GM23338 (cell line): ENCODE data around the gene AGBL5. TPM values are rescaled to one million over a fixed set of nuclear protein-coding genes. Genes with fewer than 3 reads are reported as not detected.

Experiments
- ATAC-seq: fragments of 200-7000 bp; cut with Tn5 transposase; 3 replicates; pipeline ENCODE4 v1.9.1; 2020
- DNase-seq: peaks from one replicate; pipeline ENCODE4 v3.0.0-alpha.2; 2015; ENCODE audit warnings: low spot score
- H2AFZ ChIP-seq: fragments of 200-600 bp; sonication (generic); 2 replicates; pipeline ENCODE4 v1.8.0; 2016; ENCODE audit warnings: antibody characterized with exemption, mild to moderate bottlenecking, moderate library complexity
- H3F3A ChIP-seq: fragments of 200-600 bp; sonication (generic); replicated peaks from 2 replicates; pipeline ENCODE4 v1.8.0; 2017; ENCODE audit warnings: antibody characterized with exemption, mixed run types, low read depth
- H3K27ac ChIP-seq: fragments of 200-600 bp; sonication (generic); 2 replicates; pipeline ENCODE4 v1.6.1; 2016; ENCODE audit warnings: low read depth
- H3K27me3 ChIP-seq: fragments of 200-600 bp; sonication (generic); 2 replicates; pipeline ENCODE4 v1.8.0; 2016; ENCODE audit warnings: mild to moderate bottlenecking, mixed run types, moderate library complexity; ENCODE audit not compliant: insufficient read depth
- H3K36me3 ChIP-seq: fragments of 200-600 bp; sonication (generic); 2 replicates; pipeline ENCODE4 v1.8.0; 2016; ENCODE audit warnings: mild to moderate bottlenecking; ENCODE audit not compliant: insufficient read depth
- H3K4me1 ChIP-seq: fragments of 200-600 bp; sonication (generic); 2 replicates; pipeline ENCODE4 v1.8.0; 2016; ENCODE audit warnings: mild to moderate bottlenecking, moderate library complexity; ENCODE audit not compliant: insufficient read depth
- H3K4me2 ChIP-seq: fragments of 200-600 bp; sonication (generic); 2 replicates; pipeline ENCODE4 v1.7.1; 2017; ENCODE audit warnings: mixed run types
- H3K4me3 ChIP-seq: fragments of 200-600 bp; sonication (generic); 2 replicates; pipeline ENCODE4 v1.6.1; 2016; ENCODE audit warnings: mixed run types
- H3K79me2 ChIP-seq: fragments of 200-600 bp; sonication (generic); replicated peaks from 2 replicates; pipeline ENCODE4 v1.8.0; 2017; ENCODE audit warnings: mild to moderate bottlenecking; ENCODE audit not compliant: insufficient read depth
- H3K9me2 ChIP-seq: fragments of 200-600 bp; sonication (generic); 2 replicates; pipeline ENCODE4 v1.8.0; 2017; ENCODE audit not compliant: insufficient read depth
- H4K20me1 ChIP-seq: fragments of 200-600 bp; sonication (generic); replicated peaks from 2 replicates; pipeline ENCODE4 v1.8.0; 2017; ENCODE audit warnings: mild to moderate bottlenecking; ENCODE audit not compliant: insufficient read depth
- H3K27ac Mint-ChIP-seq: 2 replicates; pipeline ENCODE4 v1.8.0; 2020; ENCODE audit warnings: inconsistent platforms, mild to moderate bottlenecking, moderate library complexity, mixed read lengths
- H3K27me3 Mint-ChIP-seq: 3 replicates; pipeline ENCODE4 v1.8.0; 2022; ENCODE audit warnings: low read depth, mild to moderate bottlenecking, moderate library complexity, mixed read lengths, inconsistent platforms; ENCODE audit not compliant: insufficient read depth, poor library complexity
- H3K36me3 Mint-ChIP-seq: 3 replicates; pipeline ENCODE4 v1.8.0; 2021; ENCODE audit warnings: low read depth, mild to moderate bottlenecking, inconsistent platforms, moderate library complexity, mixed read lengths
- H3K4me1 Mint-ChIP-seq: 3 replicates; pipeline ENCODE4 v1.8.0; 2020; ENCODE audit warnings: mild to moderate bottlenecking, inconsistent platforms, mixed read lengths
- H3K4me3 Mint-ChIP-seq: 3 replicates; pipeline ENCODE4 v1.8.0; 2021; ENCODE audit warnings: moderate library complexity, mild to moderate bottlenecking, inconsistent platforms, mixed read lengths
- H3K9me3 Mint-ChIP-seq: 3 replicates; pipeline ENCODE4 v1.8.0; 2020; ENCODE audit warnings: moderate library complexity, mild to moderate bottlenecking, inconsistent platforms, mixed read lengths
- POLR2AphosphoS5 ChIP-seq: IDR thresholded peaks from 2 replicates; pipeline ENCODE4 v1.6.1; 2016; ENCODE audit warnings: antibody characterized with exemption, low read depth
- STAT1 ChIP-seq: IDR thresholded peaks from one replicate; pipeline ENCODE4 v1.6.1; 2016; ENCODE audit warnings: antibody characterized with exemption; ENCODE audit not compliant: unreplicated experiment
- ZNF114 ChIP-seq: fragments of 250-450 bp; sonication (Bioruptor Pico); IDR thresholded peaks from 2 replicates; pipeline ENCODE4 v1.5.0; 2020; ENCODE audit warnings: mild to moderate bottlenecking, moderate library complexity
- ZNF331 ChIP-seq: fragments of 250-450 bp; sonication (Bioruptor Pico); IDR thresholded peaks from 2 replicates; pipeline ENCODE4 v1.5.0; 2020; ENCODE audit warnings: low read depth, mild to moderate bottlenecking, moderate library complexity
- polyA plus RNA-seq: library from polyadenylated mRNA; unstranded; fragments of >200 nt; fragmentation: Nextera tagmentation; extraction: Ambion mirVana; gene quantifications from 2 replicates; pipeline ENCODE4 v1.2.1, GENCODE V29; 2016
- total RNA-seq: library from RNA; depleted of rRNA; stranded (reverse); fragments of >200 nt; shearing (Covaris generic); gene quantifications from 2 replicates; pipeline ENCODE4 v1.2.3, GENCODE V29; 2014
- TF ChIP-seq, protein P1 (sequence below): fragments of 250-450 bp; sonication (Bioruptor Pico); IDR thresholded peaks from 2 replicates; pipeline ENCODE4 v1.5.0; 2020; ENCODE audit warnings: mild to moderate bottlenecking, moderate library complexity
- TF ChIP-seq, protein P2 (sequence below): IDR thresholded peaks from 2 replicates; pipeline ENCODE4 v1.6.1; 2016; ENCODE audit warnings: antibody characterized with exemption
- TF ChIP-seq, protein P3 (sequence below): IDR thresholded peaks from one replicate; pipeline ENCODE4 v1.6.1; 2018; ENCODE audit warnings: antibody characterized with exemption; ENCODE audit not compliant: unreplicated experiment

AGBL5 gene
- total and polyA plus RNA-seq, 2 experiments from 2014 or later = 17.9 to 31.3 TPM

DNA sequence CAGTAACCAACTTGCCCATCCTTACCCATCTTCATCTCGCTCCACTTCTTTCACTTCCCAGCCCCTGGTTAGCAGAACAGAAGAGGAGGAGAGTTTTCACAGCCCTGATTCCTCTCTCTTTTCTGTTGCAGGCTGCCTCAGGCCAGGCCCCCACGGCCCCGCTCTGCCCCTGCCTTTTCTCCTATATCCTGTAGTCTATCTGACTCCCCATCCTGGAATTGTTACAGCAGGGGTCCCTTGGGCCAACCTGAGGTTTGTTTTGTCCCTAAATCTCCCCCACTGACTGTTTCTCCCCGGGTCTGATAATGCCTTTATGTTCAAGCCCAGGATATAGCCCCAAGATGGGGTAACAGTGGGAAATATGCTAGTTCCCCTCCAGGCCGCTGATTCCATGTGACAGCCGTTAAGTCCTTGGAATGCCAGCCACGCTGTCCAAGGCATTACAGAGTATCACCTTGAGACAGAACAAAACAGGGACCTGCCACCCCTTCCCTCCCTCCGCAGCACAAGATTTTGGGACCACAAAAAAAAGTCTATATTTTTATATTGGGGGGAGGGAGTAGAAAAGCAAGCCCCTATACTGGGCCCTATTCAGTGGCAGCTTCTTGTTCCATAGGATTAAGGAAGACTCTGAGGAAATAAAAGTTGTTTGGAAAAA lies 18.6 kb downstream of the AGBL5 start:
- Histone ChIP-seq H3K4me1 (peaks cover 19% of the 10 kb centered on the region), H3K9me2 (no peaks in the 10 kb centered on the region), H3K79me2 (peaks cover 19% of the 10 kb centered on the region), H2AFZ (no peak overlapping the region), H3K4me2 (peak overlapping the region; percentile 99), H4K20me1 (peaks cover 13% of the 10 kb centered on the region), H3K27ac (no peak overlapping the region), H3K36me3 (peaks cover 3% of the 10 kb centered on the region; the same call in 1 of the 2 replicates), H3F3A (peaks cover 16% of the 10 kb centered on the region; the same call in 1 of the 2 replicates), H3K27me3 (no peaks in the 10 kb centered on the region), H3K4me3 (peak overlapping the region; percentile 100)
- Mint-ChIP-seq H3K27me3 (peaks cover 18% of the 10 kb centered on the region), H3K4me1 (peaks cover 15% of the 10 kb centered on the region), H3K27ac (no peak overlapping the region), H3K9me3 (no peaks in the 10 kb centered on the region; the same call in 2 of the 3 replicates), H3K36me3 (peaks cover 37% of the 10 kb centered on the region), H3K4me3 (peak overlapping the region; percentile 99)
- TF ChIP-seq POLR2AphosphoS5 (no peak), ZNF331 (no peak), STAT1 (no peak), ZNF114 (CRISPR knock-in tag) (no peak)
- TF ChIP-seq, protein P1, sequence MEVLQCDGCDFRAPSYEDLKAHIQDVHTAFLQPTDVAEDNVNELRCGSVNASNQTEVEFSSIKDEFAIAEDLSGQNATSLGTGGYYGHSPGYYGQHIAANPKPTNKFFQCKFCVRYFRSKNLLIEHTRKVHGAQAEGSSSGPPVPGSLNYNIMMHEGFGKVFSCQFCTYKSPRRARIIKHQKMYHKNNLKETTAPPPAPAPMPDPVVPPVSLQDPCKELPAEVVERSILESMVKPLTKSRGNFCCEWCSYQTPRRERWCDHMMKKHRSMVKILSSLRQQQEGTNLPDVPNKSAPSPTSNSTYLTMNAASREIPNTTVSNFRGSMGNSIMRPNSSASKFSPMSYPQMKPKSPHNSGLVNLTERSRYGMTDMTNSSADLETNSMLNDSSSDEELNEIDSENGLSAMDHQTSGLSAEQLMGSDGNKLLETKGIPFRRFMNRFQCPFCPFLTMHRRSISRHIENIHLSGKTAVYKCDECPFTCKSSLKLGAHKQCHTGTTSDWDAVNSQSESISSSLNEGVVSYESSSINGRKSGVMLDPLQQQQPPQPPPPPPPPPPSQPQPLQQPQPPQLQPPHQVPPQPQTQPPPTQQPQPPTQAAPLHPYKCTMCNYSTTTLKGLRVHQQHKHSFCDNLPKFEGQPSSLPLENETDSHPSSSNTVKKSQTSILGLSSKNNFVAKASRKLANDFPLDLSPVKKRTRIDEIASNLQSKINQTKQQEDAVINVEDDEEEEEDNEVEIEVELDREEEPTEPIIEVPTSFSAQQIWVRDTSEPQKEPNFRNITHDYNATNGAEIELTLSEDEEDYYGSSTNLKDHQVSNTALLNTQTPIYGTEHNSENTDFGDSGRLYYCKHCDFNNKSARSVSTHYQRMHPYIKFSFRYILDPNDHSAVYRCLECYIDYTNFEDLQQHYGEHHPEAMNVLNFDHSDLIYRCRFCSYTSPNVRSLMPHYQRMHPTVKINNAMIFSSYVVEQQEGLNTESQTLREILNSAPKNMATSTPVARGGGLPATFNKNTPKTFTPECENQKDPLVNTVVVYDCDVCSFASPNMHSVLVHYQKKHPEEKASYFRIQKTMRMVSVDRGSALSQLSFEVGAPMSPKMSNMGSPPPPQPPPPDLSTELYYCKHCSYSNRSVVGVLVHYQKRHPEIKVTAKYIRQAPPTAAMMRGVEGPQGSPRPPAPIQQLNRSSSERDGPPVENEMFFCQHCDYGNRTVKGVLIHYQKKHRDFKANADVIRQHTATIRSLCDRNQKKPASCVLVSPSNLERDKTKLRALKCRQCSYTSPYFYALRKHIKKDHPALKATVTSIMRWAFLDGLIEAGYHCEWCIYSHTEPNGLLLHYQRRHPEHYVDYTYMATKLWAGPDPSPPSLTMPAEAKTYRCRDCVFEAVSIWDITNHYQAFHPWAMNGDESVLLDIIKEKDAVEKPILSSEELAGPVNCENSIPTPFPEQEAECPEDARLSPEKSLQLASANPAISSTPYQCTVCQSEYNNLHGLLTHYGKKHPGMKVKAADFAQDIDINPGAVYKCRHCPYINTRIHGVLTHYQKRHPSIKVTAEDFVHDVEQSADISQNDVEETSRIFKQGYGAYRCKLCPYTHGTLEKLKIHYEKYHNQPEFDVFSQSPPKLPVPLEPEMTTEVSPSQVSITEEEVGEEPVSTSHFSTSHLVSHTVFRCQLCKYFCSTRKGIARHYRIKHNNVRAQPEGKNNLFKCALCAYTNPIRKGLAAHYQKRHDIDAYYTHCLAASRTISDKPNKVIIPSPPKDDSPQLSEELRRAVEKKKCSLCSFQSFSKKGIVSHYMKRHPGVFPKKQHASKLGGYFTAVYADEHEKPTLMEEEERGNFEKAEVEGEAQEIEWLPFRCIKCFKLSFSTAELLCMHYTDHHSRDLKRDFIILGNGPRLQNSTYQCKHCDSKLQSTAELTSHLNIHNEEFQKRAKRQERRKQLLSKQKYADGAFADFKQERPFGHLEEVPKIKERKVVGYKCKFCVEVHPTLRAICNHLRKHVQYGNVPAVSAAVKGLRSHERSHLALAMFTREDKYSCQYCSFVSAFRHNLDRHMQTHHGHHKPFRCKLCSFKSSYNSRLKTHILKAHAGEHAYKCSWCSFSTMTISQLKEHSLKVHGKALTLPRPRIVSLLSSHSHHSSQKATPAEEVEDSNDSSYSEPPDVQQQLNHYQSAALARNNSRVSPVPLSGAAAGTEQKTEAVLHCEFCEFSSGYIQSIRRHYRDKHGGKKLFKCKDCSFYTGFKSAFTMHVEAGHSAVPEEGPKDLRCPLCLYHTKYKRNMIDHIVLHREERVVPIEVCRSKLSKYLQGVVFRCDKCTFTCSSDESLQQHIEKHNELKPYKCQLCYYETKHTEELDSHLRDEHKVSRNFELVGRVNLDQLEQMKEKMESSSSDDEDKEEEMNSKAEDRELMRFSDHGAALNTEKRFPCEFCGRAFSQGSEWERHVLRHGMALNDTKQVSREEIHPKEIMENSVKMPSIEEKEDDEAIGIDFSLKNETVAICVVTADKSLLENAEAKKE (CRISPR knock-in tag) = no peak
- TF ChIP-seq, protein P2, sequence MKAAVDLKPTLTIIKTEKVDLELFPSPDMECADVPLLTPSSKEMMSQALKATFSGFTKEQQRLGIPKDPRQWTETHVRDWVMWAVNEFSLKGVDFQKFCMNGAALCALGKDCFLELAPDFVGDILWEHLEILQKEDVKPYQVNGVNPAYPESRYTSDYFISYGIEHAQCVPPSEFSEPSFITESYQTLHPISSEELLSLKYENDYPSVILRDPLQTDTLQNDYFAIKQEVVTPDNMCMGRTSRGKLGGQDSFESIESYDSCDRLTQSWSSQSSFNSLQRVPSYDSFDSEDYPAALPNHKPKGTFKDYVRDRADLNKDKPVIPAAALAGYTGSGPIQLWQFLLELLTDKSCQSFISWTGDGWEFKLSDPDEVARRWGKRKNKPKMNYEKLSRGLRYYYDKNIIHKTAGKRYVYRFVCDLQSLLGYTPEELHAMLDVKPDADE = no peak
- TF ChIP-seq, protein P3, sequence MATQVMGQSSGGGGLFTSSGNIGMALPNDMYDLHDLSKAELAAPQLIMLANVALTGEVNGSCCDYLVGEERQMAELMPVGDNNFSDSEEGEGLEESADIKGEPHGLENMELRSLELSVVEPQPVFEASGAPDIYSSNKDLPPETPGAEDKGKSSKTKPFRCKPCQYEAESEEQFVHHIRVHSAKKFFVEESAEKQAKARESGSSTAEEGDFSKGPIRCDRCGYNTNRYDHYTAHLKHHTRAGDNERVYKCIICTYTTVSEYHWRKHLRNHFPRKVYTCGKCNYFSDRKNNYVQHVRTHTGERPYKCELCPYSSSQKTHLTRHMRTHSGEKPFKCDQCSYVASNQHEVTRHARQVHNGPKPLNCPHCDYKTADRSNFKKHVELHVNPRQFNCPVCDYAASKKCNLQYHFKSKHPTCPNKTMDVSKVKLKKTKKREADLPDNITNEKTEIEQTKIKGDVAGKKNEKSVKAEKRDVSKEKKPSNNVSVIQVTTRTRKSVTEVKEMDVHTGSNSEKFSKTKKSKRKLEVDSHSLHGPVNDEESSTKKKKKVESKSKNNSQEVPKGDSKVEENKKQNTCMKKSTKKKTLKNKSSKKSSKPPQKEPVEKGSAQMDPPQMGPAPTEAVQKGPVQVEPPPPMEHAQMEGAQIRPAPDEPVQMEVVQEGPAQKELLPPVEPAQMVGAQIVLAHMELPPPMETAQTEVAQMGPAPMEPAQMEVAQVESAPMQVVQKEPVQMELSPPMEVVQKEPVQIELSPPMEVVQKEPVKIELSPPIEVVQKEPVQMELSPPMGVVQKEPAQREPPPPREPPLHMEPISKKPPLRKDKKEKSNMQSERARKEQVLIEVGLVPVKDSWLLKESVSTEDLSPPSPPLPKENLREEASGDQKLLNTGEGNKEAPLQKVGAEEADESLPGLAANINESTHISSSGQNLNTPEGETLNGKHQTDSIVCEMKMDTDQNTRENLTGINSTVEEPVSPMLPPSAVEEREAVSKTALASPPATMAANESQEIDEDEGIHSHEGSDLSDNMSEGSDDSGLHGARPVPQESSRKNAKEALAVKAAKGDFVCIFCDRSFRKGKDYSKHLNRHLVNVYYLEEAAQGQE = no peak
- DNase-seq (no peak), ATAC-seq (no peak)
